ENCODE results near the gene EHF.

EHF gene

GRCh38 chr11:34602245-34602644 lies 18.6 kb upstream of the EHF start:
- DNase-seq (ENCODE audit: low spot score), result no peak

- DNase-seq (ENCODE audit: low spot score), result no peak
Observed at GRCh38 chr11:34603129-34604001, 17.5 kb upstream of the EHF start.

GRCh38 chr11:34604145-34604544 lies 16.7 kb upstream of the EHF start:
- no peak for DNase-seq (ENCODE audit: low spot score)

DNA sequence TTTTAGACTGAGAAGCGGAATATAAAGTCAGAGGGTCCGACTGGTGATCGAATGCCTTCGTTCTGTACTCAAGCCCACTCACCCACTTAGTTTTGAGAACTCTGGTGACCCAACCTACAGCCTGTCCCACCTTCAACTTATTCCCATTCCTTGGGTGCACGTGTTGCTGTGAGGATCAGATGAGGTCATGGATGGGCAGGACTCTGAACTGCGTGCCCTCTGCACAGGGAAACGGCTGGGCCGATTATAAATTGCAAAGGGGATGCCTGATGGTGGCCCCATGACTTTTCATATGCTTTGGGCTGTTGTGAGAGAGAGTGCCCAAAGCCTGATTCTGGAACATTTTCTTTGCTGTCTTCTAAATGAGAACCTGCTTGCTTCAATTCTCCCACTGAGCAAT lies 16.0 kb upstream of the EHF start:
- no peak for DNase-seq (ENCODE audit: low spot score)

DNA sequence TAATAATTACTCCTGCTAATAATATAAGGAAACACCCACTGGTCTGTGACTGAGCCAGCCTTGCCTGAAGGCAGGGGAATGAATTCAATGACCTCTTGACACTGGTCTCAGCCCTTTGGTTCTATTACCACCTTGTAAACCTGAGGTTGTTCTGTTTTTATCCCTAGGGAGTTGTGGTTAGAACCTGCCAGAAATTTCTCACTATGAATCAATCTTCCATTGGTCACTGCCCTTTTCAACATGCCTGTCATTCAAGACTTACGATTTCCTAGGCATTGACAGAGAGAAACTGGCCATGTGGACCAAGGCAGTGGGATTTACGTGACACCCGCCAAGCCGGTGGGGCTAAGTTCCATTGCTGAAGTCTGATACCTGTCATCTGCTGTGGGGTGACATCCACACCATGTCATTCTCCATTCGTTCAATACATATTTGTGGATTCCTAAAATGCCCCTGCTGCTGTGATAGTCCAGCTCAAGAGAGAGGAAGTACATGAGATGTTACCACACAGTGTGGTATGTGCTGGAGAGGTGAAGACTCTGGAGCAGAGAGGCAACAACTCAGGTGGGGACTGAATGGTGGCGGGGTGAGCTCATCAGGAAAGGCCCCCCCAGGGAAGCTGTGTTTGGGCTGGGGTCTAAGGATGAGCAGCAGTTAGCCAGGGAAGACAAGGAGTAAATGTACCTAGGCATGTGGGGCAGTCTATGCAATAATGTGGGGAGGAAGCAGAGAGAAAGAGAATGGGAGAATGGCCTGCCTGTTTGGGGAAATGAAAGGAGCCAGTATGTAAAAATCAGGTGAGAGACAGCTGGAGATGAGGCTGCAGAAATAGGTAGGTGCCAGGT lies 15.2 kb upstream of the EHF start:
- no peak for DNase-seq (ENCODE audit: low spot score)

GRCh38 chr11:34606326-34607120 lies 14.4 kb upstream of the EHF start:
- no peak for DNase-seq (ENCODE audit: low spot score)

GRCh38 chr11:34609187-34609751 lies 11.6 kb upstream of the EHF start:
- DNase-seq (ENCODE audit: low spot score), result no peak

GRCh38 chr11:34609850-34610249 lies 11.0 kb upstream of the EHF start:
- no peak for DNase-seq (ENCODE audit: low spot score)

- DNase-seq (ENCODE audit: low spot score), result no peak
Observed at GRCh38 chr11:34610324-34611041, 10.4 kb upstream of the EHF start.

GRCh38 chr11:34613015-34613414 lies 7.9 kb upstream of the EHF start:
- DNase-seq (ENCODE audit: low spot score), result no peak

- no peak for DNase-seq (ENCODE audit: low spot score)
Observed at GRCh38 chr11:34613552-34614056, 7.3 kb upstream of the EHF start.

GRCh38 chr11:34614344-34615104 lies 6.4 kb upstream of the EHF start:
- no peak for DNase-seq (ENCODE audit: low spot score)

DNA sequence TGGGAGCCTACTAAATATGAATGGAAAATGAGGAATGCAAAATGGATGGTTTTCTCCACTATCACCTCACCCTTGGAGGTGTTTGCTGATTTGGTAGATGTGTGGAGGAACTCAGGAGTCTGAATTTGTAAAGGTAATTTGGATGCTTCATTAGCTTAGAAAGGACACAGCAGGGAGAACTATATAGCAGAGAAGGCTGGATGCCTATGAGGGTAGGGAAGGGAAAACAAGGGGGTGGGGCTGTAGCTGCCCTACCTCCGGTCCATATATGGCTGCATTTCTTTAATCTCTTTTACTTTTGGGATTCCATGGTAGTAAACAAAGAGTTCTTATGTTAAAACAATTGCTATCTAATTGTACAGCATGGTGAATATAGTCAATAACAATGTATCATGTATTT lies 4.8 kb upstream of the EHF start:
- DNase-seq (ENCODE audit: low spot score), result no peak

DNA sequence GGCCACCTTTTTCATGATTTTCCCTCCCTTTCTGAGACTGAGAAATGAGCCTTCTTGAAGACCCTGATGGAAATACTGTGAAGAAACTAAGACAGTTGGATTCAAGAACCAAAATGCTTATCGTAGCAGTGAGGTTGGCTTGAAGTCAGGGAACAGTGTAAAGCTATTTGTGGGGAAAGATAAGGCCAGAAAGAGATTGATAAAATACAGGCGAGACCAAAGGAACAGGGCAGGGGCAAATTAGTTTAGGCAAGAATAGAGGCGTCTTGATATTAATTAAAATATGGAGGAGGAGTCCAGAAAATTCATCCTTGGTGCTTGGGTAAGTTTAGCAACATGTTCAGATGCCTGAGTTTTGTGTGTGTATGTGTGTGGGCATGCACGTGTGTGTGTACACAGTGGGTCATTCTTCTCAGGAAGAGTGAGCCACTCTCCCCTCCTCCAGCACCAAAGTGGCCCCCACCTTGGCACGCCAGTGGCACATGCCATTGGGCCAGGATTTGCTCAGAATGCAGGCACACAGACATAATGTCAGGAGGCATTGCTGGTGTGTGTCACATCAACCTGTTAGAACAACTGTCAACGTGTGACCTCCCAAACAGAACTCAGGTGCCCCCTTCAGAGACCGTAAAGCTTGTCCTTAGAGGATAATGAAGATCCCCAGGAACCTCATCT lies 3.9 kb upstream of the EHF start:
- DNase-seq (ENCODE audit: low spot score), result no peak

- no peak for DNase-seq (ENCODE audit: low spot score)
Observed at GRCh38 chr11:34618406-34618805, 2.5 kb upstream of the EHF start.

GRCh38 chr11:34619062-34619516 lies 1.8 kb upstream of the EHF start:
- DNase-seq (ENCODE audit: low spot score), result no peak

DNA sequence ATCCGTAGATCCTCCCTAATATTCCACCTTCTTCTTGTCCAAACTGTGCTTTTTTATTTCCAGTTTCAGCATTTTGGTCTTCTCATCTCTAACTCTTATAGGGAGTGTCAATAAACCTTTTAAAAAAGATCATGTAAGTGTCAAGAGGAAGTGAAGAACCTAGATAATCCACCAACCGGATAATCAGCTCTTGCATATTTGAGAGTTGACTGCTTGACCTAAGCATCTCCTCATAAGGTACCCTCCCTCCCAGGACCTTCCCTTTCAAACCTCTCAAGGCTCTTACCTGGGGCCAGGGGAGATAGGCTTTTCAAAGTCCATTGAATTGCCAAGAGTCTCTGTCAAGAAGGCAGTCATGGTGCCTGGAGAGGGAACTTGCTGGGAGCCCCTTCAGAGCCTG lies 691 bp upstream of the EHF start:
- no peak for DNase-seq (ENCODE audit: low spot score)

- no peak for DNase-seq (ENCODE audit: low spot score)
Observed at GRCh38 chr11:34621876-34622275, 983 bp downstream of the EHF start.

- no peak for DNase-seq (ENCODE audit: low spot score)
Observed at GRCh38 chr11:34623463-34623862, 2.6 kb downstream of the EHF start.

DNA sequence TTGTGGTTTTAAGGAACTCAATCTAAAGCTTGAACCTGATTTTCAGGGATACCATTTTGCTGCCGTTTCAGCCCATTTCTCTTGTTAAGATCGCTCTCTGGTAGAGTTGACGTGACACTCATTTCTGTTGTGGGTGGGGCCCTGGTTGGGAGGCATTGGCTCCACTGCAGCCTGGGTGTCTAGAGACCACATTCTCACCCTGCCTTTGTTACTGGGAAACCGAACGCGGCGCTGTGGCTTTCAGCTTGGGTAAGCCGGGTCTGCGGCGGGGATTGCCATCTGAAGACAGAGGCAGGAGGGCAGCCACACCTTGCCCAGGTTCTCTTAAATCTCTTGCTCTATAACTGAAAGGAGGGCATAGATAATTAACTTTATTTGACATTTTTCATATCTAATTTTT lies 3.2 kb downstream of the EHF start:
- no peak for DNase-seq (ENCODE audit: low spot score)

All from hepatic stellate cell (primary cell).